Measurements from ENCODE around the gene KIAA1217.
"Not testable (repeated sequence)": the region's sequence is repeated elsewhere in the genome, so short reads cannot be mapped to it uniquely, and the experiment has no call there.

KIAA1217 gene

GRCh38 chr10:24467136-24467535, 258.2 kb downstream of the KIAA1217 start:
- Histone ChIP-seq H3K4me3 (ENCODE audit: low read depth, low read length) (peak overlapping the region; percentile 71), H3K27me3 (ENCODE audit: insufficient read depth, low read length) (no peaks in the 10 kb centered on the region), H3K4me1 (ENCODE audit: control insufficient read depth, insufficient read depth, low read length, unreplicated experiment) (peaks cover 35% of the 10 kb centered on the region), H3K79me2 (ENCODE audit: control insufficient read depth, insufficient read depth, low read length, unreplicated experiment) (no peaks in the 10 kb centered on the region), H3K36me3 (ENCODE audit: insufficient read depth, low read length) (no peaks in the 10 kb centered on the region), H3K27ac (ENCODE audit: low read depth, low read length) (no peak overlapping the region), H2AFZ (ENCODE audit: low read length, unreplicated experiment) (no peak overlapping the region)

GRCh38 chr10:24467605-24468004, 258.7 kb downstream of the KIAA1217 start:
- H3K27me3 ChIP-seq (ENCODE audit: insufficient read depth, low read length), result no peaks in the 10 kb centered on the region
- H3K79me2 ChIP-seq (ENCODE audit: control insufficient read depth, insufficient read depth, low read length, unreplicated experiment), result no peaks in the 10 kb centered on the region
- H2AFZ ChIP-seq (ENCODE audit: low read length, unreplicated experiment), result no peak overlapping the region
- H3K4me3 ChIP-seq (ENCODE audit: low read depth, low read length), result peak overlapping the region; percentile 71
- no peak overlapping the region for H3K27ac ChIP-seq (ENCODE audit: low read depth, low read length)
- H3K4me1 ChIP-seq (ENCODE audit: control insufficient read depth, insufficient read depth, low read length, unreplicated experiment), result peaks cover 35% of the 10 kb centered on the region
- H3K36me3 ChIP-seq (ENCODE audit: insufficient read depth, low read length), result no peaks in the 10 kb centered on the region

GRCh38 chr10:24468281-24468751, 259.4 kb downstream of the KIAA1217 start:
- no peak overlapping the region for H3K27ac ChIP-seq (ENCODE audit: low read depth, low read length)

GRCh38 chr10:24469993-24470392, 261.1 kb downstream of the KIAA1217 start:
- H2AFZ ChIP-seq (ENCODE audit: low read length, unreplicated experiment), result no peak overlapping the region
- peaks cover 12% of the 10 kb centered on the region for H3K4me1 ChIP-seq (ENCODE audit: control insufficient read depth, insufficient read depth, low read length, unreplicated experiment)
- no peak overlapping the region for H3K27ac ChIP-seq (ENCODE audit: low read depth, low read length)
- no peaks in the 10 kb centered on the region for H3K79me2 ChIP-seq (ENCODE audit: control insufficient read depth, insufficient read depth, low read length, unreplicated experiment)
- H3K27me3 ChIP-seq (ENCODE audit: insufficient read depth, low read length), result no peaks in the 10 kb centered on the region
- H3K4me3 ChIP-seq (ENCODE audit: low read depth, low read length), result no peak overlapping the region
- no peaks in the 10 kb centered on the region for H3K36me3 ChIP-seq (ENCODE audit: insufficient read depth, low read length)

More at GRCh38 chr10:24468281-24468751, 259.4 kb downstream of the KIAA1217 start:
- Histone ChIP-seq H3K4me1 (ENCODE audit: control insufficient read depth, insufficient read depth, low read length, unreplicated experiment) (peaks cover 29% of the 10 kb centered on the region), H3K27me3 (ENCODE audit: insufficient read depth, low read length) (no peaks in the 10 kb centered on the region), H3K79me2 (ENCODE audit: control insufficient read depth, insufficient read depth, low read length, unreplicated experiment) (no peaks in the 10 kb centered on the region), H2AFZ (ENCODE audit: low read length, unreplicated experiment) (no peak overlapping the region), H3K36me3 (ENCODE audit: insufficient read depth, low read length) (no peaks in the 10 kb centered on the region), H3K4me3 (ENCODE audit: low read depth, low read length) (0 out of 2 replicates have a peak overlapping the region, but pooled peaks have one; percentile 71)

- Histone ChIP-seq H3K4me3 (ENCODE audit: low read depth, low read length) (no peak overlapping the region), H3K36me3 (ENCODE audit: insufficient read depth, low read length) (no peaks in the 10 kb centered on the region), H3K4me1 (ENCODE audit: control insufficient read depth, insufficient read depth, low read length, unreplicated experiment) (no peaks in the 10 kb centered on the region), H2AFZ (ENCODE audit: low read length, unreplicated experiment) (no peak overlapping the region), H3K79me2 (ENCODE audit: control insufficient read depth, insufficient read depth, low read length, unreplicated experiment) (no peaks in the 10 kb centered on the region), H3K27me3 (ENCODE audit: insufficient read depth, low read length) (no peaks in the 10 kb centered on the region), H3K27ac (ENCODE audit: low read depth, low read length) (no peak overlapping the region)
Measured at GRCh38 chr10:24475598-24475997, 266.7 kb downstream of the KIAA1217 start.

- Histone ChIP-seq H3K4me3 (ENCODE audit: low read depth, low read length) (no peak overlapping the region), H3K27me3 (ENCODE audit: insufficient read depth, low read length) (no peaks in the 10 kb centered on the region), H3K79me2 (ENCODE audit: control insufficient read depth, insufficient read depth, low read length, unreplicated experiment) (no peaks in the 10 kb centered on the region), H2AFZ (ENCODE audit: low read length, unreplicated experiment) (no peak overlapping the region), H3K27ac (ENCODE audit: low read depth, low read length) (no peak overlapping the region), H3K36me3 (ENCODE audit: insufficient read depth, low read length) (no peaks in the 10 kb centered on the region), H3K4me1 (ENCODE audit: control insufficient read depth, insufficient read depth, low read length, unreplicated experiment) (no peaks in the 10 kb centered on the region)
Measured at GRCh38 chr10:24476913-24477701, 268.2 kb downstream of the KIAA1217 start.

- H3K27me3 ChIP-seq (ENCODE audit: insufficient read depth, low read length), result no peaks in the 10 kb centered on the region
- no peaks in the 10 kb centered on the region for H3K4me1 ChIP-seq (ENCODE audit: control insufficient read depth, insufficient read depth, low read length, unreplicated experiment)
- H3K79me2 ChIP-seq (ENCODE audit: control insufficient read depth, insufficient read depth, low read length, unreplicated experiment), result no peaks in the 10 kb centered on the region
- H3K4me3 ChIP-seq (ENCODE audit: low read depth, low read length), result no peak overlapping the region
- H3K27ac ChIP-seq (ENCODE audit: low read depth, low read length), result no peak overlapping the region
- no peak overlapping the region for H2AFZ ChIP-seq (ENCODE audit: low read length, unreplicated experiment)
- H3K36me3 ChIP-seq (ENCODE audit: insufficient read depth, low read length), result no peaks in the 10 kb centered on the region
Measured at GRCh38 chr10:24477915-24478314, 269.0 kb downstream of the KIAA1217 start.

GRCh38 chr10:24479806-24480205, 270.9 kb downstream of the KIAA1217 start:
- H3K27ac ChIP-seq (ENCODE audit: low read depth, low read length), result no peak overlapping the region
- H3K4me1 ChIP-seq (ENCODE audit: control insufficient read depth, insufficient read depth, low read length, unreplicated experiment), result peaks cover 3% of the 10 kb centered on the region
- H3K4me3 ChIP-seq (ENCODE audit: low read depth, low read length), result no peak overlapping the region
- H2AFZ ChIP-seq (ENCODE audit: low read length, unreplicated experiment), result no peak overlapping the region
- H3K27me3 ChIP-seq (ENCODE audit: insufficient read depth, low read length), result no peaks in the 10 kb centered on the region
- H3K79me2 ChIP-seq (ENCODE audit: control insufficient read depth, insufficient read depth, low read length, unreplicated experiment), result no peaks in the 10 kb centered on the region
- H3K36me3 ChIP-seq (ENCODE audit: insufficient read depth, low read length), result no peaks in the 10 kb centered on the region

- Histone ChIP-seq H2AFZ (ENCODE audit: low read length, unreplicated experiment) (no peak overlapping the region), H3K4me1 (ENCODE audit: control insufficient read depth, insufficient read depth, low read length, unreplicated experiment) (peaks cover 3% of the 10 kb centered on the region), H3K27me3 (ENCODE audit: insufficient read depth, low read length) (no peaks in the 10 kb centered on the region), H3K4me3 (ENCODE audit: low read depth, low read length) (no peak overlapping the region), H3K79me2 (ENCODE audit: control insufficient read depth, insufficient read depth, low read length, unreplicated experiment) (no peaks in the 10 kb centered on the region), H3K36me3 (ENCODE audit: insufficient read depth, low read length) (no peaks in the 10 kb centered on the region), H3K27ac (ENCODE audit: low read depth, low read length) (no peak overlapping the region)
Measured at GRCh38 chr10:24480447-24480846, 271.5 kb downstream of the KIAA1217 start.

- H3K4me1 ChIP-seq (ENCODE audit: control insufficient read depth, insufficient read depth, low read length, unreplicated experiment), result peaks cover 3% of the 10 kb centered on the region
- no peaks in the 10 kb centered on the region for H3K36me3 ChIP-seq (ENCODE audit: insufficient read depth, low read length)
- no peak overlapping the region for H3K4me3 ChIP-seq (ENCODE audit: low read depth, low read length)
- H3K27ac ChIP-seq (ENCODE audit: low read depth, low read length), result no peak overlapping the region
- no peaks in the 10 kb centered on the region for H3K79me2 ChIP-seq (ENCODE audit: control insufficient read depth, insufficient read depth, low read length, unreplicated experiment)
- no peak overlapping the region for H2AFZ ChIP-seq (ENCODE audit: low read length, unreplicated experiment)
- H3K27me3 ChIP-seq (ENCODE audit: insufficient read depth, low read length), result no peaks in the 10 kb centered on the region
Measured at GRCh38 chr10:24481241-24481640, 272.3 kb downstream of the KIAA1217 start.

- not testable (repeated sequence) for H3K4me3 ChIP-seq (ENCODE audit: low read depth, low read length); H3K36me3 ChIP-seq (ENCODE audit: insufficient read depth, low read length); H2AFZ ChIP-seq (ENCODE audit: low read length, unreplicated experiment); H3K79me2 ChIP-seq (ENCODE audit: control insufficient read depth, insufficient read depth, low read length, unreplicated experiment); H3K27me3 ChIP-seq (ENCODE audit: insufficient read depth, low read length); H3K27ac ChIP-seq (ENCODE audit: low read depth, low read length); H3K4me1 ChIP-seq (ENCODE audit: control insufficient read depth, insufficient read depth, low read length, unreplicated experiment)
Measured at GRCh38 chr10:24482713-24483112, 273.8 kb downstream of the KIAA1217 start.
